Femur (tissue), 1 donor: ENCODE data around the gene DRC7.
A peak's percentile ranks its signal among the peaks of the same experiment; 100 is the strongest.
"Not testable (repeated sequence)": the region's sequence is repeated elsewhere in the genome, so short reads cannot be mapped to it uniquely, and the experiment has no call there.

Experiments used
- DNase-seq: peaks from one replicate; pipeline ENCODE4 v3.0.0-alpha.2; 2017

DRC7 gene

GRCh38 chr16:57738844-57739243, 44.2 kb downstream of the DRC7 start:
- DNase-seq: no peak

GRCh38 chr16:57739756-57740422, 45.3 kb downstream of the DRC7 start:
- no peak for DNase-seq

GRCh38 chr16:57740423-57741071, 45.9 kb downstream of the DRC7 start:
- DNase-seq: no peak

GRCh38 chr16:57741660-57742191, 47.1 kb downstream of the DRC7 start:
- peak; percentile 66 for DNase-seq

- DNase-seq: no peak
Measured at GRCh38 chr16:57742543-57742942, 47.9 kb downstream of the DRC7 start.

- DNase-seq: no peak
Measured at GRCh38 chr16:57743458-57743857, 48.9 kb downstream of the DRC7 start.

GRCh38 chr16:57743886-57744641, 49.5 kb downstream of the DRC7 start:
- DNase-seq: no peak

GRCh38 chr16:57744642-57744903, 50.0 kb downstream of the DRC7 start:
- no peak for DNase-seq

- no peak for DNase-seq
Measured at GRCh38 chr16:57745768-57746167, 51.2 kb downstream of the DRC7 start.

- not testable (repeated sequence) for DNase-seq
Measured at GRCh38 chr16:57746316-57746715, 51.7 kb downstream of the DRC7 start.

GRCh38 chr16:57747091-57747490, 52.5 kb downstream of the DRC7 start:
- DNase-seq: no peak

- DNase-seq: no peak
Measured at GRCh38 chr16:57747496-57747895, 52.9 kb downstream of the DRC7 start.

GRCh38 chr16:57747996-57748395, 53.4 kb downstream of the DRC7 start:
- DNase-seq: no peak

- no peak for DNase-seq
Measured at GRCh38 chr16:57748596-57748995, 54.0 kb downstream of the DRC7 start.

- no peak for DNase-seq
Measured at GRCh38 chr16:57749101-57749692, 54.6 kb downstream of the DRC7 start.

- DNase-seq: no peak
Measured at GRCh38 chr16:57749856-57750452, 55.3 kb downstream of the DRC7 start.

- no peak for DNase-seq
Measured at GRCh38 chr16:57750796-57751538, 56.4 kb downstream of the DRC7 start.

GRCh38 chr16:57751539-57752202, 57.1 kb downstream of the DRC7 start:
- no peak for DNase-seq

- DNase-seq: no peak
Measured at GRCh38 chr16:57752203-57752580, 57.6 kb downstream of the DRC7 start.

GRCh38 chr16:57752581-57753447, 58.2 kb downstream of the DRC7 start:
- no peak for DNase-seq
